ENCODE data around the gene PFN3. TPM values are rescaled to one million over a fixed set of nuclear protein-coding genes. Genes with fewer than 3 reads are reported as not detected.

PFN3 gene
- total and polyA plus RNA-seq, 2 of the 13 experiments (the other 11 are each of a cell fraction or from before 2014, with no cell fraction given) = not detected

GRCh38 chr5:177351392-177352329 lies 48.8 kb downstream of the PFN3 start, which contains the start of gene LMAN2 (continued):
- peak; percentile 42 for TF ChIP-seq ISL2 (CRISPR knock-in tag; IDR thresholded peaks at IDR 0.05)
- peak; percentile 36; the same call in 1 of the 2 replicates for TF ChIP-seq ZNF263 (CRISPR knock-in tag; IDR thresholded peaks at IDR 0.05)
- peak; percentile 82 for TF ChIP-seq HCFC1 (IDR thresholded peaks at IDR 0.05; ENCODE audit: low read depth, low read length)
- peak; percentile 53; the same call in 1 of the 2 replicates for TF ChIP-seq ZNF772 (CRISPR knock-in tag; IDR thresholded peaks at IDR 0.05)
- peak; percentile 28; the same call in 1 of the 2 replicates for TF ChIP-seq HINFP (CRISPR knock-in tag; IDR thresholded peaks at IDR 0.05; ENCODE audit: low read depth)
- no peak for TF ChIP-seq ZFP62 (CRISPR knock-in tag; IDR thresholded peaks at IDR 0.05)
- TF ChIP-seq ZSCAN20 (CRISPR knock-in tag; IDR thresholded peaks at IDR 0.05; ENCODE audit: borderline replicate concordance) = no peak
- 0 out of 2 replicates have a peak, but pooled peaks have one; percentile 52 for TF ChIP-seq ZBTB14 (CRISPR knock-in tag; IDR thresholded peaks at IDR 0.05)
- TF ChIP-seq ZNF468 (CRISPR knock-in tag; IDR thresholded peaks at IDR 0.05) = no peak
- peak; percentile 89; the same call in 1 of the 2 replicates for TF ChIP-seq TAF1 (CRISPR knock-in tag; IDR thresholded peaks at IDR 0.05)
- TF ChIP-seq ZFP90 (CRISPR knock-in tag; IDR thresholded peaks at IDR 0.05; ENCODE audit: borderline replicate concordance) = 0 out of 2 replicates have a peak, but pooled peaks have one; percentile 76
- 0 out of 2 replicates have a peak, but pooled peaks have one; percentile 23 for TF ChIP-seq ZNF792 (CRISPR knock-in tag; IDR thresholded peaks at IDR 0.05)
- no peak for TF ChIP-seq NFATC3 (CRISPR knock-in tag; IDR thresholded peaks at IDR 0.05)
- TF ChIP-seq REPIN1 (CRISPR knock-in tag; IDR thresholded peaks at IDR 0.05; ENCODE audit: borderline replicate concordance, low read depth) = peak; percentile 69
- 0 out of 2 replicates have a peak, but pooled peaks have one; percentile 56 for TF ChIP-seq ZNF556 (CRISPR knock-in tag; IDR thresholded peaks at IDR 0.05; ENCODE audit: borderline replicate concordance)
- 0 out of 2 replicates have a peak, but pooled peaks have one; percentile 61 for TF ChIP-seq ZNF441 (CRISPR knock-in tag; IDR thresholded peaks at IDR 0.05; ENCODE audit: borderline replicate concordance)
- TF ChIP-seq ZMAT3 (CRISPR knock-in tag; conservative IDR thresholded peaks at IDR 0.05) = 0 out of 2 replicates have a peak, but pooled peaks have one; percentile 69
- no peak for TF ChIP-seq MYNN (CRISPR knock-in tag; IDR thresholded peaks at IDR 0.05; ENCODE audit: low read depth)
- 0 out of 4 replicates have a peak, but pooled peaks of 1 of the 2 experiments have one; percentile 9 for TF ChIP-seq NR2F1 (CRISPR knock-in tag; IDR thresholded peaks at IDR 0.05)
- TF ChIP-seq THAP9 (CRISPR knock-in tag; IDR thresholded peaks at IDR 0.05; ENCODE audit: borderline replicate concordance) = peak; percentile 92; the same call in 1 of the 2 replicates
- TF ChIP-seq ZSCAN12 (CRISPR knock-in tag; IDR thresholded peaks at IDR 0.05) = no peak
- peak; percentile 99 for TF ChIP-seq ZNF335 (CRISPR knock-in tag; IDR thresholded peaks at IDR 0.05)
- TF ChIP-seq HOXA5 (CRISPR knock-in tag; IDR thresholded peaks at IDR 0.05) = peak; percentile 77
- TF ChIP-seq ZNF589 (CRISPR knock-in tag; conservative IDR thresholded peaks at IDR 0.05) = no peak

Measured in HepG2 (cell line).